Loucy (cell line): Measurements from ENCODE around the gene PAX5.

Experiments
- H2AFZ ChIP-seq: fragments of 200-600 bp; sonication (generic); 2 replicates; pipeline ENCODE4 v1.6.0; 2016; ENCODE audit warnings: antibody characterized with exemption, mild to moderate bottlenecking, low read length, moderate library complexity
- H3F3A ChIP-seq: fragments of 200-600 bp; 2 replicates; pipeline ENCODE4 v1.6.0; 2016; ENCODE audit warnings: antibody characterized with exemption, low read depth, mild to moderate bottlenecking
- H3K27me3 ChIP-seq: fragments of 200-600 bp; sonication (generic); 2 replicates; pipeline ENCODE4 v1.6.1; 2014; ENCODE audit warnings: low read length, mild to moderate bottlenecking; ENCODE audit not compliant: insufficient read depth, poor library complexity, severe bottlenecking
- H3K36me3 ChIP-seq: fragments of 200-600 bp; sonication (generic); 2 replicates; pipeline ENCODE4 v1.6.1; 2016; ENCODE audit warnings: low read length; ENCODE audit not compliant: insufficient read depth
- H3K4me1 ChIP-seq: fragments of 200-600 bp; sonication (generic); 2 replicates; pipeline ENCODE4 v1.5.1; 2014; ENCODE audit warnings: low read length, mild to moderate bottlenecking; ENCODE audit not compliant: insufficient read depth, poor library complexity, severe bottlenecking
- H3K4me2 ChIP-seq: fragments of 200-600 bp; sonication (generic); 2 replicates; pipeline ENCODE4 v1.6.0; 2014; ENCODE audit warnings: antibody characterized with exemption, low read length, low read depth, mild to moderate bottlenecking; ENCODE audit not compliant: poor library complexity, severe bottlenecking
- H3K4me3 ChIP-seq: fragments of 200-600 bp; sonication (generic); 2 replicates; pipeline ENCODE4 v1.5.1; 2014; ENCODE audit warnings: low read length, mild to moderate bottlenecking, mixed read lengths; ENCODE audit not compliant: poor library complexity, severe bottlenecking
- H3K79me2 ChIP-seq: fragments of 200-600 bp; sonication (generic); 2 replicates; pipeline ENCODE4 v1.6.1; 2014; ENCODE audit warnings: low read length; ENCODE audit not compliant: insufficient read depth
- H3K9ac ChIP-seq: fragments of 200-600 bp; sonication (generic); 2 replicates; pipeline ENCODE4 v1.6.0; 2014; ENCODE audit warnings: mild to moderate bottlenecking, low read depth, low read length, moderate library complexity; ENCODE audit not compliant: poor library complexity, severe bottlenecking
- H3K9me2 ChIP-seq: fragments of 200-600 bp; sonication (generic); replicated peaks from 2 replicates; pipeline ENCODE4 v1.6.1; 2016; ENCODE audit warnings: low read depth, low read length, mixed read lengths
- H3K9me3 ChIP-seq: fragments of 200-600 bp; sonication (generic); 2 replicates; pipeline ENCODE4 v1.6.1; 2014; ENCODE audit warnings: mild to moderate bottlenecking, antibody characterized with exemption, low read length, low read depth; ENCODE audit not compliant: insufficient read depth
- H4K20me1 ChIP-seq: fragments of 200-600 bp; sonication (generic); 2 replicates; pipeline ENCODE4 v1.6.0; 2014; ENCODE audit warnings: antibody characterized with exemption, low read length, mild to moderate bottlenecking; ENCODE audit not compliant: insufficient read depth, poor library complexity, severe bottlenecking
- CTCF ChIP-seq: fragments of 200-600 bp; sonication (generic); conservative IDR thresholded peaks from 2 replicates; pipeline ENCODE4 v1.5.1; 2014; ENCODE audit warnings: mild to moderate bottlenecking, antibody characterized with exemption, low read length
- EZH2phosphoT487 ChIP-seq: fragments of 200-600 bp; IDR thresholded peaks from 2 replicates; pipeline ENCODE4 v1.6.1; 2018; ENCODE audit warnings: antibody characterized with exemption, mild to moderate bottlenecking, moderate library complexity, borderline replicate concordance

PAX5 gene

GRCh38 chr9:36914212-36914577 is 119.9 kb downstream of the PAX5 start:
- no peaks in the 10 kb centered on the region for H3K27me3 ChIP-seq
- H3K4me1 ChIP-seq = no peaks in the 10 kb centered on the region
- no peak overlapping the region for H2AFZ ChIP-seq
- no peaks in the 10 kb centered on the region for H3K79me2 ChIP-seq
- H3F3A ChIP-seq = no peaks in the 10 kb centered on the region
- H4K20me1 ChIP-seq = no peaks in the 10 kb centered on the region
- no peak overlapping the region for H3K9ac ChIP-seq
- no peaks in the 10 kb centered on the region for H3K9me2 ChIP-seq
- no peaks in the 10 kb centered on the region for H3K36me3 ChIP-seq
- no peak for TF ChIP-seq EZH2phosphoT487
- no peak; the same call in 1 of the 2 replicates for TF ChIP-seq CTCF
- H3K4me2 ChIP-seq = no peak overlapping the region
- H3K9me3 ChIP-seq = no peaks in the 10 kb centered on the region
- H3K4me3 ChIP-seq = no peak overlapping the region

- Histone ChIP-seq H3K9me3 (no peaks in the 10 kb centered on the region), H3K79me2 (no peaks in the 10 kb centered on the region), H3K4me3 (no peak overlapping the region), H2AFZ (no peak overlapping the region), H3K4me1 (no peaks in the 10 kb centered on the region), H4K20me1 (no peaks in the 10 kb centered on the region), H3K9ac (no peak overlapping the region), H3F3A (no peaks in the 10 kb centered on the region), H3K4me2 (no peak overlapping the region), H3K9me2 (no peaks in the 10 kb centered on the region), H3K27me3 (no peaks in the 10 kb centered on the region), H3K36me3 (no peaks in the 10 kb centered on the region)
- TF ChIP-seq EZH2phosphoT487 (no peak), CTCF (peak; percentile 55)
Measured at GRCh38 chr9:36913393-36914211, 120.5 kb downstream of the PAX5 start.

- Histone ChIP-seq H3K4me2 (no peak overlapping the region), H3K4me1 (no peaks in the 10 kb centered on the region), H3K9me3 (no peaks in the 10 kb centered on the region), H3K9me2 (no peaks in the 10 kb centered on the region), H4K20me1 (no peaks in the 10 kb centered on the region), H3K79me2 (no peaks in the 10 kb centered on the region), H3K9ac (no peak overlapping the region), H3K4me3 (no peak overlapping the region), H2AFZ (no peak overlapping the region), H3K27me3 (no peaks in the 10 kb centered on the region), H3K36me3 (no peaks in the 10 kb centered on the region), H3F3A (no peaks in the 10 kb centered on the region)
- no peak for TF ChIP-seq EZH2phosphoT487
- no peak for TF ChIP-seq CTCF
Measured at GRCh38 chr9:36912620-36913019, 121.4 kb downstream of the PAX5 start.
